RPMI7951 (cell line): ENCODE data around the gene PVALEF. TPM values are rescaled to one million over a fixed set of nuclear protein-coding genes. Genes with fewer than 3 reads are reported as not detected.
"Not testable (repeated sequence)": the region's sequence is repeated elsewhere in the genome, so short reads cannot be mapped to it uniquely, and the experiment has no call there.

Source experiments
- DNase-seq: peaks from one replicate; pipeline ENCODE4 v3.0.0-alpha.2; 2012; ENCODE audit warnings: low read depth
- total RNA-seq: library from RNA; depleted of rRNA; stranded (reverse); fragments of >200 nt; shearing (Covaris generic); gene quantifications from 2 replicates; pipeline ENCODE4 v1.2.3, GENCODE V29; 2014

Gene PVALEF
- total RNA-seq, 1 experiment from 2014 or later: not detected

- DNase-seq: no peak
Observed at GRCh38 chr17:81144423-81144781, 20.9 kb upstream of the PVALEF start.

GRCh38 chr17:81146208-81146607 is 19.1 kb upstream of the PVALEF start:
- not testable (repeated sequence) for DNase-seq

GRCh38 chr17:81147701-81148100 is 17.6 kb upstream of the PVALEF start:
- DNase-seq: no peak

- DNase-seq: no peak
Observed at GRCh38 chr17:81148571-81148970, 16.7 kb upstream of the PVALEF start.

GRCh38 chr17:81148986-81149533 is 16.2 kb upstream of the PVALEF start:
- no peak for DNase-seq

GRCh38 chr17:81150377-81151077 is 14.8 kb upstream of the PVALEF start:
- no peak for DNase-seq

GRCh38 chr17:81151278-81151677 is 14.0 kb upstream of the PVALEF start:
- no peak for DNase-seq

GRCh38 chr17:81152288-81152828 is 12.9 kb upstream of the PVALEF start:
- no peak for DNase-seq

- peak; percentile 83 for DNase-seq
Observed at GRCh38 chr17:81153340-81153803, 11.9 kb upstream of the PVALEF start.

- not testable (repeated sequence) for DNase-seq
Observed at GRCh38 chr17:81154016-81154415, 11.3 kb upstream of the PVALEF start.

- DNase-seq: no peak
Observed at GRCh38 chr17:81154961-81155360, 10.3 kb upstream of the PVALEF start.

GRCh38 chr17:81156866-81157805 is 8.2 kb upstream of the PVALEF start:
- DNase-seq: no peak

GRCh38 chr17:81157848-81158687 is 7.2 kb upstream of the PVALEF start:
- no peak for DNase-seq

GRCh38 chr17:81158688-81159590 is 6.4 kb upstream of the PVALEF start:
- DNase-seq: no peak

- no peak for DNase-seq
Observed at GRCh38 chr17:81159611-81160265, 5.6 kb upstream of the PVALEF start.

- no peak for DNase-seq
Observed at GRCh38 chr17:81160306-81160705, 5.0 kb upstream of the PVALEF start.

GRCh38 chr17:81160747-81161453 is 4.4 kb upstream of the PVALEF start:
- no peak for DNase-seq

GRCh38 chr17:81161536-81161935 is 3.8 kb upstream of the PVALEF start:
- no peak for DNase-seq

- DNase-seq: no peak
Observed at GRCh38 chr17:81161972-81162371, 3.3 kb upstream of the PVALEF start.
